ENCODE data around the gene TOX2.

DNA sequence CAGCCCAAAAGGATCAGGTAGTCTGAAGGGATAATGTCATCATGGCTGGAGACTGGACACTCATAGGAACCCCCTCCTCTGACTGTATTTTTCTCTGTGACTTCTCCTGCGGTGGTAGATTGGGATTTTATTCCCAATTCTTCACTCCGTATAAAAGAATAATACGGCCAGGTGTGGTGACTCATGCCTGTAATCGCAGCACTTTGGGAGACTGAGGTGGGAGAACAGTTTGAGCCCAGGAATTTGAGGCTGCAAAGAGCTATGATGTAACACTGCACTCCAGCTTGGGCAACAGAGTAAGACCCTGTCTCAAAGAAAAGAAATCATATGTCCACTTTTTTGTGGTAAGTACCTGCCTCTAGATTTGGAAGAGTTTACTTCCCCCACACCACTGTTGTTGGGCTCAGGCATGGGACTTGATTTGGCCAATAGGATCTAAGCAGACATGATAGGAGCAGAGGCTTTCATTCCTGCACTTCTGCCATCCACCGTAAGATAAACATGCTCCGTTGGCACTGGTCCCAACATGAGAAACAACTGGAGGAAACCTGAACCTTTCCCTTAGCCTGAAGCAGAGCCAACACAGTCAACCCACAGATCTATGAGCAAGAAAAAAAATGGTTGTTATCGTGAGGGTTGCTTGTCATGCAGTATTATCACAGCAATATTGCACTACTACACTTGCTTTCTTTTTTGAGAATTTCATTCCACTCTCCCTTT is 190.3 kb downstream of the TOX2 start:
- TF ChIP-seq, protein P1, sequence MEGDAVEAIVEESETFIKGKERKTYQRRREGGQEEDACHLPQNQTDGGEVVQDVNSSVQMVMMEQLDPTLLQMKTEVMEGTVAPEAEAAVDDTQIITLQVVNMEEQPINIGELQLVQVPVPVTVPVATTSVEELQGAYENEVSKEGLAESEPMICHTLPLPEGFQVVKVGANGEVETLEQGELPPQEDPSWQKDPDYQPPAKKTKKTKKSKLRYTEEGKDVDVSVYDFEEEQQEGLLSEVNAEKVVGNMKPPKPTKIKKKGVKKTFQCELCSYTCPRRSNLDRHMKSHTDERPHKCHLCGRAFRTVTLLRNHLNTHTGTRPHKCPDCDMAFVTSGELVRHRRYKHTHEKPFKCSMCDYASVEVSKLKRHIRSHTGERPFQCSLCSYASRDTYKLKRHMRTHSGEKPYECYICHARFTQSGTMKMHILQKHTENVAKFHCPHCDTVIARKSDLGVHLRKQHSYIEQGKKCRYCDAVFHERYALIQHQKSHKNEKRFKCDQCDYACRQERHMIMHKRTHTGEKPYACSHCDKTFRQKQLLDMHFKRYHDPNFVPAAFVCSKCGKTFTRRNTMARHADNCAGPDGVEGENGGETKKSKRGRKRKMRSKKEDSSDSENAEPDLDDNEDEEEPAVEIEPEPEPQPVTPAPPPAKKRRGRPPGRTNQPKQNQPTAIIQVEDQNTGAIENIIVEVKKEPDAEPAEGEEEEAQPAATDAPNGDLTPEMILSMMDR (IDR thresholded peaks at IDR 0.05), result no peak
- no peak for TF ChIP-seq ZFX (IDR thresholded peaks at IDR 0.05; ENCODE audit: borderline replicate concordance)

All from 22Rv1 (cell line).